ENCODE data around the gene WBP11.

DNA sequence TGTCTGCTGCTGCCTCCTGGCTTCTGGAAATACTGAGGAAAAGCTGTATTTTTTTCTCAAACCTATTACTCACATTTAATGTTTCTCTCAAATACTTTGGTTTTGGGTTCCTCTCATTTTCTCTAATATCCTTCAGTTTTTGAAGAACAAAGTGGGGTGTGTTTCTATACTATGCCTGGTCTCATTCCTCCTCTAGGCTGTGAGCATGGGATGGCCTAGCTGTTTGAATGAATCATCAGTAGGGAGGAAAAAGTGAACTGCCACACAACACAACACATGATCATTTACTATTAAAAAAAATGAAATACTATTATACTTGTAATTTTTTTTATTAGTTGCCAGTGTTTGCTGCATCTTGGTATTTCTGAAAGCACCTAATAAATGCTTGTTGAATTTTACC, 22.0 kb upstream of the WBP11 start:
- TF ChIP-seq, protein P1, sequence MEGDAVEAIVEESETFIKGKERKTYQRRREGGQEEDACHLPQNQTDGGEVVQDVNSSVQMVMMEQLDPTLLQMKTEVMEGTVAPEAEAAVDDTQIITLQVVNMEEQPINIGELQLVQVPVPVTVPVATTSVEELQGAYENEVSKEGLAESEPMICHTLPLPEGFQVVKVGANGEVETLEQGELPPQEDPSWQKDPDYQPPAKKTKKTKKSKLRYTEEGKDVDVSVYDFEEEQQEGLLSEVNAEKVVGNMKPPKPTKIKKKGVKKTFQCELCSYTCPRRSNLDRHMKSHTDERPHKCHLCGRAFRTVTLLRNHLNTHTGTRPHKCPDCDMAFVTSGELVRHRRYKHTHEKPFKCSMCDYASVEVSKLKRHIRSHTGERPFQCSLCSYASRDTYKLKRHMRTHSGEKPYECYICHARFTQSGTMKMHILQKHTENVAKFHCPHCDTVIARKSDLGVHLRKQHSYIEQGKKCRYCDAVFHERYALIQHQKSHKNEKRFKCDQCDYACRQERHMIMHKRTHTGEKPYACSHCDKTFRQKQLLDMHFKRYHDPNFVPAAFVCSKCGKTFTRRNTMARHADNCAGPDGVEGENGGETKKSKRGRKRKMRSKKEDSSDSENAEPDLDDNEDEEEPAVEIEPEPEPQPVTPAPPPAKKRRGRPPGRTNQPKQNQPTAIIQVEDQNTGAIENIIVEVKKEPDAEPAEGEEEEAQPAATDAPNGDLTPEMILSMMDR (conservative IDR thresholded peaks at IDR 0.05; ENCODE audit: low read depth, low read length), result no peak
- TF ChIP-seq EZH2 (IDR thresholded peaks at IDR 0.05; ENCODE audit: low read length, unreplicated experiment), result no peak
- TF ChIP-seq EZH2phosphoT487 (IDR thresholded peaks at IDR 0.05; ENCODE audit: borderline replicate concordance, low read length), result no peak
